GM12874 (cell line): Measurements from ENCODE around the gene CD69.

Source experiments
- CTCF ChIP-seq: IDR thresholded peaks from 2 replicates; pipeline ENCODE4 v1.5.1; 2011; ENCODE audit warnings: low read depth, mild to moderate bottlenecking, control low read depth, low read length, moderate library complexity; ENCODE audit not compliant: insufficient read depth

Gene CD69

GRCh38 chr12:9759694-9760093 is 1.0 kb downstream of the CD69 start:
- TF ChIP-seq CTCF, result no peak

- no peak for TF ChIP-seq CTCF
Measured at GRCh38 chr12:9758119-9758518, 2.6 kb downstream of the CD69 start.

GRCh38 chr12:9757433-9758025 is 3.2 kb downstream of the CD69 start:
- TF ChIP-seq CTCF, result no peak

- no peak for TF ChIP-seq CTCF
Measured at GRCh38 chr12:9756706-9757105, 4.0 kb downstream of the CD69 start.

- TF ChIP-seq CTCF, result no peak
Measured at GRCh38 chr12:9756170-9756569, 4.5 kb downstream of the CD69 start.

- TF ChIP-seq CTCF, result no peak
Measured at GRCh38 chr12:9755567-9755966, 5.1 kb downstream of the CD69 start.

- TF ChIP-seq CTCF, result no peak
Measured at GRCh38 chr12:9755035-9755434, 5.7 kb downstream of the CD69 start.
